Stimulated activated CD8-positive, alpha-beta memory T cell treated with anti-CD3 and anti-CD28 coated beads, Interleukin-7, amount 100 ng/mL, for 48 hours (primary cell): Measurements from ENCODE around the gene CPTP.

Source experiments
- DNase-seq, 2 donors: peaks; one replicate each; pipeline ENCODE4 v3.0.0-alpha.2; 2020; ENCODE audit warnings: low read depth in 1 of 2; ENCODE audit errors: extremely low read depth in 1 of 2

The CPTP gene

DNA sequence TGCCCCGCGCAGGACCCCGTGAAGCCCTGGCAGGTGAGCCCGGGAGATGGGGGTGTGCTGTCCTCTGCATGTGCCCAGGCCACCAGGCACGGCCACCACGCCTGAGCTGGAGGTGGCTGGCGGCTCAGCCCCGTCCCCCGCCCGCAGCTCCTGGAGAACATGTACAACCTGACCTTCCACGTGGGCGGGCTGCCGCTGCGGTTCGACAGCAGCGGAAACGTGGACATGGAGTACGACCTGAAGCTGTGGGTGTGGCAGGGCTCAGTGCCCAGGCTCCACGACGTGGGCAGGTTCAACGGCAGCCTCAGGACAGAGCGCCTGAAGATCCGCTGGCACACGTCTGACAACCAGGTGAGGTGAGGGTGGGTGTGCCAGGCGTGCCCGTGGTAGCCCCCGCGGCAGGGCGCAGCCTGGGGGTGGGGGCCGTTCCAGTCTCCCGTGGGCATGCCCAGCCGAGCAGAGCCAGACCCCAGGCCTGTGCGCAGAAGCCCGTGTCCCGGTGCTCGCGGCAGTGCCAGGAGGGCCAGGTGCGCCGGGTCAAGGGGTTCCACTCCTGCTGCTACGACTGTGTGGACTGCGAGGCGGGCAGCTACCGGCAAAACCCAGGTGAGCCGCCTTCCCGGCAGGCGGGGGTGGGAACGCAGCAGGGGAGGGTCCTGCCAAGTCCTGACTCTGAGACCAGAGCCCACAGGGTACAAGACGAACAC lies 8.3 kb downstream of the CPTP start:
- DNase-seq, result no peak

DNA sequence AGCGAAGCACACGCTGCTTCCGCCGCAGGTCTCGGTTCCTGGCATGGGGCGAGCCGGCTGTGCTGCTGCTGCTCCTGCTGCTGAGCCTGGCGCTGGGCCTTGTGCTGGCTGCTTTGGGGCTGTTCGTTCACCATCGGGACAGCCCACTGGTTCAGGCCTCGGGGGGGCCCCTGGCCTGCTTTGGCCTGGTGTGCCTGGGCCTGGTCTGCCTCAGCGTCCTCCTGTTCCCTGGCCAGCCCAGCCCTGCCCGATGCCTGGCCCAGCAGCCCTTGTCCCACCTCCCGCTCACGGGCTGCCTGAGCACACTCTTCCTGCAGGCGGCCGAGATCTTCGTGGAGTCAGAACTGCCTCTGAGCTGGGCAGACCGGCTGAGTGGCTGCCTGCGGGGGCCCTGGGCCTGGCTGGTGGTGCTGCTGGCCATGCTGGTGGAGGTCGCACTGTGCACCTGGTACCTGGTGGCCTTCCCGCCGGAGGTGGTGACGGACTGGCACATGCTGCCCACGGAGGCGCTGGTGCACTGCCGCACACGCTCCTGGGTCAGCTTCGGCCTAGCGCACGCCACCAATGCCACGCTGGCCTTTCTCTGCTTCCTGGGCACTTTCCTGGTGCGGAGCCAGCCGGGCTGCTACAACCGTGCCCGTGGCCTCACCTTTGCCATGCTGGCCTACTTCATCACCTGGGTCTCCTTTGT lies 9.1 kb downstream of the CPTP start:
- no peak for DNase-seq

DNA sequence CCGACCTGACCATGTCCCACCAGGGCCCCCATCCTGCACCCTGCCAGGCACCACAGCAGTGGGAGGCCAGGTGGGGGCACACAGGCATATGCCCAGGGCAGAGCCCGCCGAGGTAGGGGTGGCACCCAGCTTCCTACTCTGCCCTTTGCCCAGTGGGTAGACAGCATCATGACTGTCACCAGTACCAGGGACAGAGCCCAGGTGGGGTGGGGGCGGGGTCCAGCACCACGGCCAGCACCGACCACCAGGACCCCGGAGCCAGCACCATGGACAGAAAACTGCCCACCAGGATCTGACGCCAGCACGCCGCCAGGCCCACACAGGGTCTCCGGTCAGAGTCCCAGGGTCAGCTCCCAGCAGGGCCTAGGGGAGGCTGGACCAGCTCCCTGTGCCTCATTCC lies 10.2 kb downstream of the CPTP start:
- DNase-seq, result no peak

DNA sequence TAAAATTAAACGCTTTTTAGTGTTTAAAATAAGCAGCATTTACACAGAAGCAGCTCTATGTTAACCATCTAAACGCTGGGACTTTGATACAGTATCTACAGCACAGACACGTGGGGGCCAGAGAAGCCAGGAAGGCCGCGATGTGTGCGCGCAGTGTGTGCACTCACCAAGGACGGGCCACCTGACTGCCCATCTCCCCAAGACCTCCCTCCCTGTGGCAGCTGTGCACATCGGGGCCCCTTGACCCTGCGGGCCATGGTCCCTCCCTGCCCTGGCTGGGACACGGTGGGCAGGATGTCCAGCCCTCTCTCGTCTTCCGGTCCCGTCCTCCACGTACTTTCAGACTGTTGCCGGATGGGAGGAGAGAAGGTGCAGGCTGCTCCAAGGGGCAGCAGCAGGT lies 10.7 kb downstream of the CPTP start:
- no peak for DNase-seq

DNA sequence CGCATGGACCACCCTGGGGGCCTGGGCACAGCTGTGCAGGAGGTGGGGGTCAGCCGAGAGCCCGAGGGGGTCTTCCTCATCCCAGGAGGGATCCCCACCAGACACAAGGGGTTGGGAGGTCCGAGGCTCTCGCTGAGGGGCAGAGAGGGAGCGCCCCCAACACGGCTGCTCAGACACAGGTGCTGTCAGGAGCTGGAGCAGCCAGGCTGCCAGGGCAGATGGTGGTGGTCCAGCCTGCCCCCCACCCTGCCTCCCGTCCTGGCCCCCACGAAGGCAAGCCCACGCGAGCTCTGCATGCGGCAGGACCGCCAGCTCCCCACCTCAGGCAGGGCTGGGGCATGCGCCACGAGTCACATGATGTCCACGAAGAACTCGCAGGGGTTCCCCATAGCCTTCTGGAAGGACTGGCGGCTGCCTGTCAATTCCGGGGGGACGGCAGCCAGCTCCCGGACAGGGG lies 11.2 kb downstream of the CPTP start:
- no peak for DNase-seq

DNA sequence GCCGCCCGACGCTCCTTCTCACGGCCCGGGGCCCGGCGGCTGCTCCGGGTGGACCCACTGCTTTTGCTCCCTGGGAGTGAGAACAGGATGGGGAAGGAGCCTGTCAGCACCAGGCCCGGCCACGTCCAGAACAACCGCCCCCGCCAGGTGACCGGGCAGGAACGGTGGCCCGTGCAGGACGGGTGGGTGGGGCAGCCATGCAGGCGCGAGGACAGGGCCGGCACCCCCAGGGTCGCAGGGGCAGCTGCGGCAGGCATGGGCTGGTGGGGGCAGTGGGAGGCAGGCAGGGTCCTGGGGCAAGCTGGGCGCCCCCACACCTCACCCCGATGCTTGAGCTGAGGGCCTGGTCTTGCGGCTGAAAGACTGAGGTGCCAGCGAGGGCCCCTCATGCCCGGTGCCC lies 11.8 kb downstream of the CPTP start:
- no peak for DNase-seq

DNA sequence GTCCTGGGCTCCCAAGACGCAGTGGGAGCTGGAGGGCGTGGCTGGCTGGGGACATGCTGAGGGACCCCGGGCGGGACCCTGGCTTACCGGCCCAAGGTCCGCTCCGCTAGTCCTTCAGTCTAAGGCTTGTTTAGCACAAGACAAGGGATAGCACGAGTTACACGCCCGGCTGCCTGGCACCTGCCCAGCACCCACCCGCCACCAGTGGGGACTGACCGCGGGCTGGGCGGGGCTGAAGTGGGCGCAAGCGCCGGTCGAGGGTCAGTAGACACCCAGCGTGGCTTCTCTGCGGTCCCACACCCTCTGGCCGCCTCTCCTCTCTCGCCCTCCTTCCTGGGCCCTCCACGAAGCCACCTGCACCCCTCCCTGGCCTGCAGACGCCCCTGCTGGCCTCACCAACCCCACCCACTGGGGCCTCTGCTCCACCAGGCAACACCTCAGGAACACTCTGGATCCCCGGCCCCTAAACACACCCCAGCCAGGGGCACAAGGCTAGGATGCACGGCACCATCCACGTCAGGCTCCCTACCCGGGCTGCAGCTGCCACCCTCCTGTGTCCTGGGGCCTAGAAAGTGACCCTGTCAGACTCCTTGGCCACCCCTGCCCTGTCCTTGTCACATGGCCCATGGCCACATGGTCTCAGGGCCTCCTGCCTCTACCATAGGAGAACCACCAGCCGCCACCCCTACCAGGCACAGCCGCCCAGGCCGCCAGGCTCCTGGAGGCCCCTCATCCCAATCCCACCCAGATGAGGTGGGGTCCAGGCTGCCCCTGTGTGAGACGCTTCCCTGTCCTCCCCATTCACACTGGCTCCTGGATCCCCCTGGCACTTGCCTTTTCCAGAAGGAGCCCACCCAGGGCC lies 12.6 kb downstream of the CPTP start:
- no peak for DNase-seq

DNA sequence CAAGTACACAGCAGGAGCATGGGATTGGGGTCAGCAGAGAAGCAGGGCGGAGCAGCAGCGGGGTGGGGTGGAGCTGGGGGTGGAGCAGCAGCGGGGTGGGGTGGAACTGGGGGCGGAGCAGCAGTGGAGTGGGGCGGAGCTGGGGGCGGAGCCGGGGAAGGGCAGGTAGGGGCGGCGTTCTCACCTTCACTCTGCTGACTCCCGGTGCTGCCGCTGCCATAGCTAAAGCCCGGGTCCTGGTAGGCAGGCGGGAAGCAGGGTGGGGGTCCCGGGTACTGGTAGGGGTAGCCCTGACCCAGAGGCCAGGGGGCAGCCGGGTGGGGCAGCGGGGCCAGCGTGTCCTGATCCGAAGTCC lies 13.2 kb downstream of the CPTP start:
- no peak for DNase-seq

DNA sequence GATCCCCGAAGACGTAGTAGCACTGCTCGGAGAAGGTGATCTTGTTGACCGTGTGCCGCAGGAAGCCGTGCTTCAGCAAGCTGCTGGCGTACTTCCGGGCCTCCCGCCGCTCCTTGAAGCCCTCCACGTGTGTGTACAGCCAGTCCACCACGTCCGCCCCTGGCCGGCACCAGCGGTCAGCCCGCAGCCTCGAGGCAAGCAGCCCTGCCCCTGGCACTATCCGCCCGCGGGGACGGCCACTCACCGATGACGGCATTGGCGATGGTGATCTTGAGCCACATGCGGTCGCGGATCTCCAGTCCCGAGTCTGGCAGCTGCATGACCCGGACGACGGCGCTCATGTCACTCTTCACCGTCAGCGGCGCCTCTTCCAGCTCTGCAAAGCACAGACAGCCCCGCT lies 13.7 kb downstream of the CPTP start:
- DNase-seq, result no peak

DNA sequence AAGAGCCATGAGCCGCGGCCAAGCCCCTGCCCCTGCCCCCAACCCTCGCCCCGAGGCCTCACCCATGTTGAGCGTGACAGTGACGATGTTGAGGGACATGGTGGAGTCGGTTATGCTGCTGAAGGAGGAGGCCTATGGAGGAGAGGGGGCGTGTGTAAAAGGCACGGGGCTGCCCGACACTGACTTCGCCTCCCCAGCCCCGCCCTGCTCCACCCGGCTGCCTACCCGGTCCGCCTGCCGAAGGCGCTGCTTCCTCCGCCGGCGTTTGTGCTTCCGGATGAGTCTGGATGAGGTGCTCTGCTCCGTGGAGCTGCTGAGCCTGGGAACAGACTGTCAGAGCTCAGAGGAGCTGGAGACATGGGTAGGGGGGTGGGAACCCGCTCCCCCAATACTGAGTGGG lies 15.6 kb downstream of the CPTP start:
- DNase-seq, result no peak

DNA sequence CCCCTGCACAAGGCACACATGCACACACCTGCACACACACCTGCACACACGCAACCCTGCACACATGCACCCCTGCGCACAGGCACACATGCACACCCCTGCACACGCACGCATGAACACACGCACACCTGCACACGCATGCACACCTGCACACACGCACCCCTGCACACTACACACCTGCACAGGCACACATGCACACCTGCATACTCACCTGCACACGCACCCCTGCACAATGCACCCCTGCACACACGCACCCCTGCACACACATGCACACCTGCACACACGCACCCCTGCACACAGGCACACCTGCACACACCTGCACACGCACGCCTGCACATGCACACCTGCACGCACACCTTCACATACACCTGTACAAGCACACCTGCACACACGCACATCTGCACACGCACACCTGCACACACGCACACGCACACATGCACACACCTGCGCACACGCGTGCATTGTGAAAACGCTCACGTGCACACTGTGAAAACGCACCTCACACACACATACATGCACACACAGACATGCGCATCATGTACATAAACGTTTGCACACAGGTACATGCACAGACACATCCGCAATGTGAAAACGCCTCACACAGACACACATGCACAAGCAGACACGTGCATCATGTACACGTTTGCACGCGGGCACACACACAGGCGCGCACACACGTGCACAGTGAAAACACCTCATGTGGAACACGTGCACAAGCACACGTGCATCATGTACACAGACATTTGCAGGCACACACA lies 16.4 kb downstream of the CPTP start:
- DNase-seq, result no peak

DNA sequence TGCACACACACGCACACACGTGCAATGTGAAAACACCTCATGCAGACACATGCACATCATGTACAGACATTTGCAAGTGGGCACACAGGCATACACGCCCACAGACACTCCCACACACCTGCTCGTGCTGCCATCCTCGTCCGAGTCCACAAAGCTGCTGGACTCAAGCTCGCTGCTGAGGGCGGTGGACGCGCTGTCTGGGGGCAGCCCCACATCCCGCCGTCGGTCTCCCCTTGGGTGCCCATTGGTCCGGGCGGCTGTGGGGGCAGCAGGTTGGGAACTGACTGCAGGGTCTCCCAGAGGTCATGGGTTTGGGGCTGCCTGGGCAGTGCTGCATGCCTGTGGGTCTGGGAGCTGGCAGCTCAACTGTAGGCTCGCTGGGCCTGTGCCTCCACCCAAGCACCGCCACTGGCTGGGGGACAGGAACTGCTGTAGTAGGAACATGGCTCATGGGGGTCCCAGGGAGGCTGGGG lies 17.0 kb downstream of the CPTP start:
- no peak for DNase-seq

DNA sequence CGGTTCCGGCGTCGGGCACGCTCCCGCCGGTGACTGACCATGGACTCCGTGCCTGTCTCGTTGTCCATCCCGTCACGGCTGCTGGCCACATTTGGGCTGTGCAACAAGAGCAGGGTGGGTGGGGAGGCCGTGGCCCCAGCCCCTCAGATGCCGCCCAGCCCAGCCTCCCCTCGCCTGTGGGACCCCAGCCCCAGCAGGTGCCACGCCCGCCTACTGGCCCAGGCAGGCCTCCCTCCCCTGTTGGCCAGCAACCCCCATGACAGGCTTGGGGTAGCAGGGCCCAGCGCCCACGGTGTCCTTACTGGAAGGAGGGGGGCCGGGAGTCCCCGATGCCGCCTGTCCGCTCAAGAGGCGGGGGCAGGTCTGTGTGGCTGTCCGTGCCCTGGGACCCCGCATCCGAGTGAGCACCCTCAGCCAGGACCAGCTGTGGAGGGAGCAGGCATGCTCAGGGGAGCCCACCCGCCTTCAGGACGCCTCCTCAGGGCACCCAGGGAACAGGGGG lies 17.5 kb downstream of the CPTP start:
- DNase-seq, result no peak

DNA sequence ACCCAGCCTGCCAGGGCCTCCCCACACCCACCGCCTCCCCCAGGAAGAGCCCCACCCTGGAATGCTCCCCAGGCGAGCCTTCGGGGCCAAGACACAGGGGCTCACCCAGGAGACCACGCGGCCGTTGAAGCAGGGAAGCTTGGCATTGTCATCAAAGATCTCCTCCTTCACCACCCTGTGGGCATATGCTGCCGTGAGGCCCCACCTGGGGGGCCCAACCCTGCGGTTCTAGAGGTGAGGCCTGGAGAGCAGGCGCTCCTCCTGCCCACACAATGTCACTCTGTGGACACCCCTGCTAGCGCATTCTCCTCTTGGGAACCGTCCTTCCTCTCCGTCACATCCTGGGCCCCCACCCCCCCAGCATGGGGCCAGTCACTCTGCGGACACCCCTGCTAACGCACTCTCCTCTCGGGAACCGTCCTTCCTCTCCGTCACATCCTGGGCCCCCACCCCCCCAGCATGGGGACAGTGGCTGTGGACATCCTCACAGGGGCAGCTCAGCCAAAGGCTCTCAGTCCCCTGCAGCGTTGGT lies 18.0 kb downstream of the CPTP start:
- DNase-seq, result no peak

DNA sequence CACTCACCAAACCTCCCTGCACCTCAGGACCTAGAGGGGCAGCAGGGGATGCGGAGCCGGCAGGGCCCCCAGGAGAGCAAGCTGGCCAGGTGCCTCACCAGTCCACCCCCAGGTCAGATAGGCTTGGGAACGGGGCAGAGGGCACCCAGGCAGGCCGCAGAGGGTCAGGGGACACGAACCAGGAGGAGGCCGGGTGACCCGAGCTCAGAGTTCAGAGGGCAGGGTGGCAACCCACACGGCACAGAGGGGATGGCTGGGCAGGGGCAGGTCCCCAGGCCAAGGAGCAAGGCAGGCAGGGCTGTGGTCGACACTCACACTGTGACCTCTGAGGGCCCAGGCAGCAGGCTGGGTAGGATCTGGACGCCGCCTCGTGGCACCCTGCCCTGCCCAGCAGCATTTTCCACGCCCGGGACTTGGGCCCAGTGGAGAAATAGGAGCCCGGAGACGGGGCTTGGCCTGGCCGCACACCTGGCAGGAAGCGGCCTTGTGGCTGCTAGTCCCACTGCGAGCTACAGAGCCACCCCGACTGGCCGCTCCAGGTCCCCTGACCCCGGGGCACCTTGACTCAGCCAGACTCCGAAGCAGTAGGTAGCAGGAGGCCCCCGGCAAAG lies 19.3 kb downstream of the CPTP start:
- no peak for DNase-seq

DNA sequence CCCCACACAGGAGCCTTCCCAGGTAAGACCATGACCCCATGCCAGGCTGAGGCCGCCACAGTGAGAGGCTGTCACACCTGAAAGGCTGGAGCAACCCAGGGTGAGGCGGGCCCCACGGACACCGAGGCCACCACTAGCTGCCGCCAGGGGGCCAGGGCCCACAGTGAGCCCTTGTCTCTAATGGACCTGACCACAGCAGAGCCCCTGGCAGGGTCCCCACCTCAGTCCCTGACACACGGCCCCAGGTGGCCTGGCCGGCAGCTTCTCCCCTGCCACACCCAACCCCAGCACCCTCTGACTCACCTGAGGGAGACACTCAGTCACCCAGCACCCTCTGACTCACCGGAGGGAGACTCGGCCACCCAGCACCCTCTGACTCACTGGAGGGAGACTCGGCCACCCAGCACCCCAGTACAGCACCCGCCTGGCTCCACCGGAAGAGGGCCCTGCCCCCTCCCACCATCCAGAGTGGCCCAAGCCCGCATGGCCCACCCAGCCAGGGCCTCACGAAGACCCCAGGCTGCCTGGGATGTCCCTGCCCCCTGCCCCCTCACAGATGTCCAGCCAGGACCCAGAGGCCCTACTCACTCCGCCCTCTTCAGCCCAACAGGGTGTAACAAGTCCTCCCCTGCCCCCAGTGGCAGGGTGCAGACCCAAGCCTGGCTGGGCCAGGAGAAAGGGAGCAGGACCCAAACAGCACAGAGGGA lies 20.2 kb downstream of the CPTP start:
- peak in 1 of 2 donors; percentile 58 for DNase-seq

DNA sequence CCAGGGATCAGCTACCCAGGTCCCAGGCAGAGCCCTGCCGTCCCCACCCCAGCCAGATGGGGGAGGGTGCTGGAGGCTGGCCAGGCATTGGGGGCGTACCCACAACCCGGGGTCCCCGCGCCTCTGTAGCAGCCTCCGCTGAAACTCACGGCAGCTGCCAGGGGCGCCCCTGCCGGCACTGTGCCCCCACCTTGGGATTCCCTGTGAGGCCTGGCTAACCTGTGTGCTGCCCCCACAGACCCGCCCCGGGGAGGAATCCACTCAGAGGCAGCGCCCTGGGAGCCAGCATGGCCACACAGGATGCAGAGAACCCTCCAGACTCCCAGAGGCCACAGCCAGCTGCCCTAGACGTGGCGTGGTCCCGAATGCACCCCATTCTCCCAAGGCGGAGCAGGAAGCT lies 20.8 kb downstream of the CPTP start:
- no peak for DNase-seq

DNA sequence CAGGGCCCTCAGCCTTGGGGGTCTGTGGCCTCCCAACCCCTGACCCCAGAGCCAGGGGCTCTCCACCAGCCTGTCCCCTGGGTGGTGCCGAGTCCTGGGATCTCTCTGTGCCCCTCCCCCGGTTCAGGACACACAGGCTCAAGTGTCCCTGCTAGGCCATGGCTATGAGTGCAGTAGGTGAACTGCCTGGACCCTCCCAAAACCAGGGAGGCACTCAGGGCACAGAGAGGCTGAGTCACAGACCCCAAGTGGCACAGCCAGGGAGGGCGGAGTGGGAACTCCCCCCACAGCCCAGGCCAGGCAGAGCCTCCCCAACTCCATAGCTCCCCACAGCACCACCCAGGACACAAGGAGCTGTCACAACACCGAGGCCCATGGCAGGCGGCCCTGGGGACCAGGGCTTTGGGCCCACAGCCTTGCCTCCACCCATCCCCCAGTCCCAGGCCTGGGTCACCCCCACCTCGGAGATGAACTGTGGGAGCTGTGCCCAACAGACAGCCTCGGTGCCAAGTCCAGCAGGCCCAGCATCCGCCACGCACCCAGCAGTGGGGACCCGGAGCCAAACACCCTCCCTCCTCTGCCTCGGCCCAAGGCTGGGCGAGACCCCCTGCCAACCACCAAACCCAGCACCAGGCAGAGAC lies 21.4 kb downstream of the CPTP start:
- no peak for DNase-seq

DNA sequence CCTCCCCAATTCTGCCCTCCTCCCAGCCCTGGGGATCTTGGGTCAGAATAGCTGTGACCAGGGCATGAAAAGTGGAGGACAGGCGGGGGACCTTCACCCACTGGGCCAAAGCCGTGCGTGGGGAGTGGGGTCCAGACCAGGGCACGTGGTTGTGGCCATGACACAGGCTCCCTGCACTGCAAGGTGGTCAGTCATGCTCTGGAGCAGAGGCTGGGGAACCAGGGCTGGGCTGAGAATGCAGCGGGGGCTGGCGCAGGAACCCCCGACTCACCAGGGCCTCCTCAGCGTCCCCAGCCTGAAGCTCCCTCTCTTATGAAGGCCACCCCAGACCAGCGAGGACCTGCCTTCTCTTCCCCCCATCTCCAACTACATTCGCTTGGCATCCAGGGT lies 21.9 kb downstream of the CPTP start:
- no peak for DNase-seq
